ENCODE measurements around the gene MAPKAPK2. TPM values are rescaled to one million over a fixed set of nuclear protein-coding genes. Genes with fewer than 3 reads are reported as not detected.

The MAPKAPK2 gene
- total RNA-seq, 1 experiment from 2014 or later, result 51.1 TPM

- H3K9me3 ChIP-seq (ENCODE audit: control insufficient read depth in 1 of 2, insufficient read depth in 1 of 2, low read depth in 1 of 2, low read length in 2 of 2), result no peaks in the 10 kb centered on the region
- no peaks in the 10 kb centered on the region; a peak in 1 of 4 replicates for H3K36me3 ChIP-seq (ENCODE audit: control insufficient read depth in 1 of 2, insufficient read depth in 2 of 2, low read length in 2 of 2)
- intact Hi-C loops (cut with micrococcal nuclease), result no loop called here
- ATAC-seq (peak; percentile 77), DNase-seq (ENCODE audit: low read depth, low spot score) (peak; percentile 16)
- no peak for TF ChIP-seq SRF (IDR thresholded peaks at IDR 0.05; ENCODE audit: low read depth)
- peak; percentile 50 to 68 (median 58); a peak in 4 of 6 replicates for TF ChIP-seq CTCF (IDR thresholded peaks at IDR 0.05 in 2 of 3, conservative IDR thresholded peaks at IDR 0.05 in 1 of 3; ENCODE audit: borderline replicate concordance in 1 of 3, insufficient read depth in 1 of 3, low read depth in 2 of 3, low read length in 2 of 3)
- TF ChIP-seq RAD21 (IDR thresholded peaks at IDR 0.05; ENCODE audit: low read depth), result peak; percentile 70
- H4K20me1 ChIP-seq (ENCODE audit: insufficient read depth), result no peaks in the 10 kb centered on the region
- RAD21 ChIA-PET (ENCODE audit: low non-redundant PET in 1 of 2, low total read pairs in 2 of 2, uncharacterized antibody in 2 of 2, unreplicated experiment in 2 of 2), result no interaction called here
- no peak overlapping the region for H3K4me2 ChIP-seq (ENCODE audit: low read length)
- H3K79me2 ChIP-seq (ENCODE audit: insufficient read depth, low read length), result no peaks in the 10 kb centered on the region
- CTCF ChIA-PET, result interaction anchor here (0.9 to 1.9 kb wide), 7 partner anchors 27 to 243 kb away, joined by 3 to 12 read pairs (median 5); no protein-coding TSS in a partner anchor
- POLR2A ChIA-PET, result no interaction called here
- H3K4me3 ChIP-seq (replicated peaks in 1 of 2; ENCODE audit: low read depth in 1 of 2, low read length in 2 of 2), result no peak overlapping the region
- BruUV-seq (replicated peaks), result no TSS peak
- H3K27me3 ChIP-seq (ENCODE audit: insufficient read depth, low read length), result no peaks in the 10 kb centered on the region
- no peaks in the 10 kb centered on the region for H3K4me1 ChIP-seq (ENCODE audit: control insufficient read depth in 1 of 2, insufficient read depth in 2 of 2, low read length in 2 of 2)
- no peaks in the 10 kb centered on the region for H3K9me2 ChIP-seq (ENCODE audit: insufficient read depth)
- no peak overlapping the region for H3K27ac ChIP-seq (ENCODE audit: low read depth, low read length)
- H2AFZ ChIP-seq (ENCODE audit: low read depth, low read length, poor library complexity, severe bottlenecking), result no peak overlapping the region
- H3K9ac ChIP-seq (ENCODE audit: low read length), result no peak overlapping the region
Measured at GRCh38 chr1:206738370-206739366, 54.0 kb downstream of the MAPKAPK2 start.

- no TSS peak for BruUV-seq (replicated peaks)
- H3K4me2 ChIP-seq (ENCODE audit: low read length), result no peak overlapping the region
- ATAC-seq, result no peak
- intact Hi-C loops (cut with micrococcal nuclease), result no loop called here
- ChIA-PET POLR2A (no interaction called here), RAD21 (ENCODE audit: low non-redundant PET in 1 of 2, low total read pairs in 2 of 2, uncharacterized antibody in 2 of 2, unreplicated experiment in 2 of 2) (no interaction called here), CTCF (interaction anchor here (0.7 to 1.9 kb wide), 4 partner anchors 13 to 242 kb away, joined by 3 to 12 read pairs (median 4); no protein-coding TSS in a partner anchor)
- no peaks in the 10 kb centered on the region for H3K79me2 ChIP-seq (ENCODE audit: insufficient read depth, low read length)
- DNase-seq (ENCODE audit: low read depth, low spot score), result no peak
- H3K4me1 ChIP-seq (ENCODE audit: control insufficient read depth in 1 of 2, insufficient read depth in 2 of 2, low read length in 2 of 2), result no peaks in the 10 kb centered on the region
- H3K36me3 ChIP-seq (ENCODE audit: control insufficient read depth in 1 of 2, insufficient read depth in 2 of 2, low read length in 2 of 2), result no peaks in the 10 kb centered on the region; a peak in 1 of 4 replicates
- H3K27me3 ChIP-seq (ENCODE audit: insufficient read depth, low read length), result no peaks in the 10 kb centered on the region
- H4K20me1 ChIP-seq (ENCODE audit: insufficient read depth), result no peaks in the 10 kb centered on the region
- no peak overlapping the region for H3K27ac ChIP-seq (ENCODE audit: low read depth, low read length)
- no peak overlapping the region for H3K9ac ChIP-seq (ENCODE audit: low read length)
- no peaks in the 10 kb centered on the region for H3K9me3 ChIP-seq (ENCODE audit: control insufficient read depth in 1 of 2, insufficient read depth in 1 of 2, low read depth in 1 of 2, low read length in 2 of 2)
- H3K4me3 ChIP-seq (replicated peaks in 1 of 2; ENCODE audit: low read depth in 1 of 2, low read length in 2 of 2), result no peak overlapping the region
- H3K9me2 ChIP-seq (ENCODE audit: insufficient read depth), result no peaks in the 10 kb centered on the region
- H2AFZ ChIP-seq (ENCODE audit: low read depth, low read length, poor library complexity, severe bottlenecking), result no peak overlapping the region
- TF ChIP-seq EZH2 (IDR thresholded peaks at IDR 0.05) (no peak), ZBTB33 (IDR thresholded peaks at IDR 0.05; ENCODE audit: extremely low read depth, insufficient replicate concordance, low read length) (no peak), SRF (IDR thresholded peaks at IDR 0.05; ENCODE audit: low read depth) (no peak), CTCF (IDR thresholded peaks at IDR 0.05 in 2 of 3, conservative IDR thresholded peaks at IDR 0.05 in 1 of 3; ENCODE audit: borderline replicate concordance in 1 of 3, insufficient read depth in 1 of 3, low read depth in 2 of 3, low read length in 2 of 3) (no peak), ELF1 (IDR thresholded peaks at IDR 0.05; ENCODE audit: borderline replicate concordance, low read depth) (no peak), EGR1 (IDR thresholded peaks at IDR 0.05; ENCODE audit: low read depth) (no peak), EZH2phosphoT487 (IDR thresholded peaks at IDR 0.05; ENCODE audit: borderline replicate concordance) (no peak), ZFX (IDR thresholded peaks at IDR 0.05) (no peak)
Measured at GRCh38 chr1:206739411-206740076, 54.8 kb downstream of the MAPKAPK2 start.
